GM12864 (cell line): ENCODE data around the gene TMEM272.
A peak's percentile ranks its signal among the peaks of the same experiment; 100 is the strongest.

Experiments
- DNase-seq: peaks from one replicate; pipeline ENCODE4 v3.0.0-alpha.2; 2011; ENCODE audit warnings: low read depth
- H3K4me3 ChIP-seq: 2 replicates; pipeline ENCODE4 v1.5.1; 2011; ENCODE audit warnings: mild to moderate bottlenecking, low read depth, low read length, control low read depth
- CTCF ChIP-seq: IDR thresholded peaks from 2 replicates; pipeline ENCODE4 v1.5.1; 2011; ENCODE audit warnings: low read depth, mild to moderate bottlenecking, moderate library complexity, low read length, control low read depth, inconsistent platforms; ENCODE audit errors: missing control alignments

Gene TMEM272

GRCh38 chr13:51768378-51768921, 76.5 kb downstream of the TMEM272 start:
- H3K4me3 ChIP-seq = no peak overlapping the region
- no peak for TF ChIP-seq CTCF
- DNase-seq = no peak

- no peak for DNase-seq
- no peak overlapping the region for H3K4me3 ChIP-seq
- peak; percentile 15 for TF ChIP-seq CTCF
Observed at GRCh38 chr13:51767100-51767499, 77.9 kb downstream of the TMEM272 start.

- no peak for DNase-seq
- H3K4me3 ChIP-seq = no peak overlapping the region; the same call in 1 of the 2 replicates
- TF ChIP-seq CTCF = no peak
Observed at GRCh38 chr13:51765142-51765515, 79.8 kb downstream of the TMEM272 start.

GRCh38 chr13:51764184-51765141, 80.5 kb downstream of the TMEM272 start:
- DNase-seq = peak; percentile 41
- peak overlapping the region; percentile 33 for H3K4me3 ChIP-seq
- TF ChIP-seq CTCF = peak; percentile 9

GRCh38 chr13:51763486-51763885, 81.5 kb downstream of the TMEM272 start:
- H3K4me3 ChIP-seq = no peak overlapping the region
- no peak for TF ChIP-seq CTCF
- no peak for DNase-seq
